HG02885 (cell line): ENCODE measurements around the gene CCL28.
"Not testable (repeated sequence)": the region's sequence is repeated elsewhere in the genome, so short reads cannot be mapped to it uniquely, and the experiment has no call there.

Source experiments
- ATAC-seq: cut with Tn5 transposase; IDR thresholded peaks from one replicate; pipeline ENCODE4 v1.9.1; 2021; ENCODE audit warnings: mild to moderate bottlenecking; ENCODE audit not compliant: unreplicated experiment, poor library complexity

CCL28 gene

GRCh38 chr5:43411495-43411894 is 696 bp downstream of the CCL28 start:
- ATAC-seq, result no peak

- ATAC-seq, result no peak
Measured at GRCh38 chr5:43410414-43410813, 1.8 kb downstream of the CCL28 start.

- no peak for ATAC-seq
Measured at GRCh38 chr5:43409809-43410271, 2.4 kb downstream of the CCL28 start.

GRCh38 chr5:43402524-43403066 is 9.6 kb downstream of the CCL28 start:
- not testable (repeated sequence) for ATAC-seq

GRCh38 chr5:43401827-43402226 is 10.4 kb downstream of the CCL28 start:
- no peak for ATAC-seq

GRCh38 chr5:43400082-43400481 is 12.1 kb downstream of the CCL28 start:
- ATAC-seq, result no peak

- ATAC-seq, result peak; percentile 97
Measured at GRCh38 chr5:43396762-43397304, 15.4 kb downstream of the CCL28 start.

GRCh38 chr5:43390471-43390870 is 21.7 kb downstream of the CCL28 start:
- ATAC-seq, result no peak

- ATAC-seq, result peak; percentile 74
Measured at GRCh38 chr5:43389679-43390329, 22.4 kb downstream of the CCL28 start.

- peak; percentile 75 for ATAC-seq
Measured at GRCh38 chr5:43386960-43387362, 25.2 kb downstream of the CCL28 start.

- no peak for ATAC-seq
Measured at GRCh38 chr5:43376496-43377140, 35.6 kb downstream of the CCL28 start.

- no peak for ATAC-seq
Measured at GRCh38 chr5:43371821-43372220, 40.4 kb downstream of the CCL28 start.

- ATAC-seq, result no peak
Measured at GRCh38 chr5:43370352-43370751, 41.8 kb downstream of the CCL28 start.

GRCh38 chr5:43369651-43370050 is 42.5 kb downstream of the CCL28 start:
- no peak for ATAC-seq

GRCh38 chr5:43367909-43368669 is 44.1 kb downstream of the CCL28 start:
- ATAC-seq, result no peak

- no peak for ATAC-seq
Measured at GRCh38 chr5:43367453-43367852, 44.7 kb downstream of the CCL28 start.

- ATAC-seq, result not testable (repeated sequence)
Measured at GRCh38 chr5:43366680-43367246, 45.4 kb downstream of the CCL28 start.

- not testable (repeated sequence) for ATAC-seq
Measured at GRCh38 chr5:43365155-43365554, 47.0 kb downstream of the CCL28 start.

GRCh38 chr5:43363445-43364152 is 48.6 kb downstream of the CCL28 start:
- ATAC-seq, result no peak
